ENCODE results near the gene TOMM6.

GRCh38 chr6:41815587-41815986 is 28.1 kb downstream of the TOMM6 start:
- TF ChIP-seq, protein P1, sequence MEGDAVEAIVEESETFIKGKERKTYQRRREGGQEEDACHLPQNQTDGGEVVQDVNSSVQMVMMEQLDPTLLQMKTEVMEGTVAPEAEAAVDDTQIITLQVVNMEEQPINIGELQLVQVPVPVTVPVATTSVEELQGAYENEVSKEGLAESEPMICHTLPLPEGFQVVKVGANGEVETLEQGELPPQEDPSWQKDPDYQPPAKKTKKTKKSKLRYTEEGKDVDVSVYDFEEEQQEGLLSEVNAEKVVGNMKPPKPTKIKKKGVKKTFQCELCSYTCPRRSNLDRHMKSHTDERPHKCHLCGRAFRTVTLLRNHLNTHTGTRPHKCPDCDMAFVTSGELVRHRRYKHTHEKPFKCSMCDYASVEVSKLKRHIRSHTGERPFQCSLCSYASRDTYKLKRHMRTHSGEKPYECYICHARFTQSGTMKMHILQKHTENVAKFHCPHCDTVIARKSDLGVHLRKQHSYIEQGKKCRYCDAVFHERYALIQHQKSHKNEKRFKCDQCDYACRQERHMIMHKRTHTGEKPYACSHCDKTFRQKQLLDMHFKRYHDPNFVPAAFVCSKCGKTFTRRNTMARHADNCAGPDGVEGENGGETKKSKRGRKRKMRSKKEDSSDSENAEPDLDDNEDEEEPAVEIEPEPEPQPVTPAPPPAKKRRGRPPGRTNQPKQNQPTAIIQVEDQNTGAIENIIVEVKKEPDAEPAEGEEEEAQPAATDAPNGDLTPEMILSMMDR (IDR thresholded peaks at IDR 0.05) = no peak
- no peak for TF ChIP-seq POLR2A (IDR thresholded peaks at IDR 0.05)

Measured in testis (tissue), 2 donors.